ENCODE measurements around the gene ARFGEF3. TPM values are rescaled to one million over a fixed set of nuclear protein-coding genes. Genes with fewer than 3 reads are reported as not detected.

ARFGEF3 gene
- total and polyA plus RNA-seq, 10 of the 15 experiments (the other 5 are each of a cell fraction or from before 2014, with no cell fraction given), result under 0.01 to 0.08 (median 0.02) TPM; not detected in 1

GRCh38 chr6:138341176-138341575, 179.4 kb downstream of the ARFGEF3 start (continued):
- TF ChIP-seq, protein P1, sequence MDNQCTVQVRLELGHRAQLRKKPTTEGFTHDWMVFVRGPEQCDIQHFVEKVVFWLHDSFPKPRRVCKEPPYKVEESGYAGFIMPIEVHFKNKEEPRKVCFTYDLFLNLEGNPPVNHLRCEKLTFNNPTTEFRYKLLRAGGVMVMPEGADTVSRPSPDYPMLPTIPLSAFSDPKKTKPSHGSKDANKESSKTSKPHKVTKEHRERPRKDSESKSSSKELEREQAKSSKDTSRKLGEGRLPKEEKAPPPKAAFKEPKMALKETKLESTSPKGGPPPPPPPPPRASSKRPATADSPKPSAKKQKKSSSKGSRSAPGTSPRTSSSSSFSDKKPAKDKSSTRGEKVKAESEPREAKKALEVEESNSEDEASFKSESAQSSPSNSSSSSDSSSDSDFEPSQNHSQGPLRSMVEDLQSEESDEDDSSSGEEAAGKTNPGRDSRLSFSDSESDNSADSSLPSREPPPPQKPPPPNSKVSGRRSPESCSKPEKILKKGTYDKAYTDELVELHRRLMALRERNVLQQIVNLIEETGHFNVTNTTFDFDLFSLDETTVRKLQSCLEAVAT (IDR thresholded peaks at IDR 0.05), result no peak
- TF ChIP-seq HDAC6 (IDR thresholded peaks at IDR 0.05; ENCODE audit: unreplicated experiment) (no peak), TBL1XR1 (IDR thresholded peaks at IDR 0.05; ENCODE audit: low read depth, low read length) (no peak), ASH2L (IDR thresholded peaks at IDR 0.05; ENCODE audit: borderline replicate concordance, low read depth) (no peak), MEF2B (IDR thresholded peaks at IDR 0.05; ENCODE audit: partially characterized antibody, poor library complexity, severe bottlenecking) (no peak)
- TF ChIP-seq, protein P2, sequence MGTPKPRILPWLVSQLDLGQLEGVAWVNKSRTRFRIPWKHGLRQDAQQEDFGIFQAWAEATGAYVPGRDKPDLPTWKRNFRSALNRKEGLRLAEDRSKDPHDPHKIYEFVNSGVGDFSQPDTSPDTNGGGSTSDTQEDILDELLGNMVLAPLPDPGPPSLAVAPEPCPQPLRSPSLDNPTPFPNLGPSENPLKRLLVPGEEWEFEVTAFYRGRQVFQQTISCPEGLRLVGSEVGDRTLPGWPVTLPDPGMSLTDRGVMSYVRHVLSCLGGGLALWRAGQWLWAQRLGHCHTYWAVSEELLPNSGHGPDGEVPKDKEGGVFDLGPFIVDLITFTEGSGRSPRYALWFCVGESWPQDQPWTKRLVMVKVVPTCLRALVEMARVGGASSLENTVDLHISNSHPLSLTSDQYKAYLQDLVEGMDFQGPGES (IDR thresholded peaks at IDR 0.05), result no peak

DNA sequence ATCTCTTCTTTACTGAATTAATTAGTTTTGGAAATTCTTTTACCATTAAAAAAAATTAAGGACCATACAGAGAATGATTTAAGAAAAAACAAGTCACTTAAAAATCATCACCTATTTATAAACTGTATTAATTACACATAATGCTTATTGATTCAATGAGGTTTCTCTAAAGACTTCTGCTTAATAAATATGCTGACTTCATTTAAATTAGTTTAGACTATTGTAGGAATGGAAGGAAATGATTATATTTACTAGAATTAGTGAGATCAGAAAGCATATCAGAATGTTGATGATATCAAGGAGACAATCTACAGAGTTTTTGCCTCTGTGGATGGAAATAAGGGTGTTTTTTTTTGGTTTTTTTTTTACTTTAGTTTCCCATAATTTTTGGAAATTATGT, 181.4 kb downstream of the ARFGEF3 start:
- intact Hi-C loops (cut with micrococcal nuclease; ENCODE audit: unreplicated experiment) (no loop called here), in situ Hi-C loops (cut with MboI) (no loop called here)
- DNase-seq (ENCODE audit: low read depth, low spot score), result no peak
- no peaks in the 10 kb centered on the region for H3K4me1 ChIP-seq (ENCODE audit: control insufficient read depth, insufficient read depth, low read length)
- RAD21 ChIA-PET (ENCODE audit: unreplicated experiment), result no interaction called here
- H2AFZ ChIP-seq (ENCODE audit: control insufficient read depth, low read depth, low read length), result no peak overlapping the region
- no peak overlapping the region for H3K9ac ChIP-seq (ENCODE audit: control insufficient read depth, insufficient read depth, low read length)
- no peaks in the 10 kb centered on the region for H4K20me1 ChIP-seq (ENCODE audit: control insufficient read depth, insufficient read depth)
- FAIRE-seq, result no peak
- no peak overlapping the region for H3K4me3 ChIP-seq
- ATAC-seq, result no peak
- H3K79me2 ChIP-seq (ENCODE audit: control insufficient read depth, insufficient read depth, low read length), result no peaks in the 10 kb centered on the region
- no peaks in the 10 kb centered on the region for H3K36me3 ChIP-seq (ENCODE audit: control insufficient read depth in 2 of 2, insufficient read depth in 2 of 2, low read length in 1 of 2)
- SMC1A ChIA-PET (ENCODE audit: uncharacterized antibody, unreplicated experiment), result interaction anchor here (1.2 kb wide), 1 partner anchor 8 kb away, joined by 3 read pairs; no protein-coding TSS in a partner anchor
- H3K4me2 ChIP-seq (ENCODE audit: control insufficient read depth, insufficient read depth), result no peak overlapping the region
- H3K9me3 ChIP-seq (replicated peaks; ENCODE audit: control insufficient read depth, insufficient read depth, low read length), result no peaks in the 10 kb centered on the region
- no peak overlapping the region for H3K27ac ChIP-seq (ENCODE audit: control insufficient read depth, insufficient read depth)
- CTCF ChIA-PET, result no interaction called here
- H3K27me3 ChIP-seq (replicated peaks in 1 of 2; ENCODE audit: control insufficient read depth in 2 of 2, insufficient read depth in 2 of 2, low read length in 1 of 2), result peaks cover 0 to under 1% of the 10 kb centered on the region in 2 experiments; a peak in 1 of 4 replicates
- no TSS peak for BruUV-seq (replicated peaks)
- POLR2A ChIA-PET, result no interaction called here
- TF ChIP-seq STAT1 (conservative IDR thresholded peaks at IDR 0.05) (no peak), YY1 (IDR thresholded peaks at IDR 0.05; ENCODE audit: low read depth, low read length) (no peak), NRF1 (conservative IDR thresholded peaks at IDR 0.05; ENCODE audit: low read depth, low read length) (no peak), BCL3 (IDR thresholded peaks at IDR 0.05; ENCODE audit: borderline replicate concordance, insufficient read depth, low read depth, low read length, poor library complexity, severe bottlenecking) (no peak), USF2 (IDR thresholded peaks at IDR 0.05; ENCODE audit: borderline replicate concordance, low read depth, low read length) (no peak), MXI1 (IDR thresholded peaks at IDR 0.05; ENCODE audit: low read depth, low read length) (no peak), ETV6 (conservative IDR thresholded peaks at IDR 0.05 in 1 of 2, IDR thresholded peaks at IDR 0.05 in 1 of 2; ENCODE audit: borderline replicate concordance in 1 of 2, low read depth in 1 of 2) (no peak), CBX5 (IDR thresholded peaks at IDR 0.05; ENCODE audit: low read depth) (no peak)

Measured in GM12878 (cell line).